Upper lobe of left lung (tissue), 4 donors: Measurements from ENCODE around the gene RCOR2.

Source experiments
- CTCF ChIP-seq, 6 experiments: fragments of 450-650 bp in 4 of 6; fragments of 200-600 bp in 2 of 6; sonication (generic) in 2 of 6; IDR thresholded peaks; one replicate each; pipeline ENCODE4 v1.5.1; 2016 to 2019; ENCODE audit warnings: antibody characterized with exemption in 6 of 6
- EP300 ChIP-seq, 4 donors: sonication (generic); formaldehyde crosslinking; IDR thresholded peaks; one replicate each; pipeline ENCODE4 v1.5.1; 2017; ENCODE audit warnings: antibody characterized with exemption in 4 of 4, control low read depth in 2 of 4
- POLR2A ChIP-seq, 4 donors: fragments of 450-650 bp; IDR thresholded peaks; one replicate each; pipeline ENCODE4 v1.5.1; 2016 to 2017; ENCODE audit warnings: antibody characterized with exemption in 4 of 4, mild to moderate bottlenecking in 2 of 4
- POLR2AphosphoS5 ChIP-seq, 2 donors: sonication (generic); formaldehyde crosslinking; IDR thresholded peaks; one replicate each; pipeline ENCODE4 v1.5.1; 2017; ENCODE audit warnings: antibody characterized with exemption in 2 of 2

GRCh38 chr11:63939397-63939891 is 22.5 kb upstream of the RCOR2 start:
- TF ChIP-seq POLR2AphosphoS5 (IDR thresholded peaks at IDR 0.05): no peak
- no peak for TF ChIP-seq EP300 (IDR thresholded peaks at IDR 0.05)
- TF ChIP-seq CTCF (IDR thresholded peaks at IDR 0.05): peak in 1 of 6 experiments; percentile 5
- TF ChIP-seq POLR2A (IDR thresholded peaks at IDR 0.05): no peak
